ENCODE data around the gene FERMT3. TPM values are rescaled to one million over a fixed set of nuclear protein-coding genes. Genes with fewer than 3 reads are reported as not detected.

Gene FERMT3
- total and polyA plus RNA-seq, 2 of the 13 experiments (the other 11 are each of a cell fraction or from before 2014, with no cell fraction given) = 0.29 TPM; not detected in 1

DNA sequence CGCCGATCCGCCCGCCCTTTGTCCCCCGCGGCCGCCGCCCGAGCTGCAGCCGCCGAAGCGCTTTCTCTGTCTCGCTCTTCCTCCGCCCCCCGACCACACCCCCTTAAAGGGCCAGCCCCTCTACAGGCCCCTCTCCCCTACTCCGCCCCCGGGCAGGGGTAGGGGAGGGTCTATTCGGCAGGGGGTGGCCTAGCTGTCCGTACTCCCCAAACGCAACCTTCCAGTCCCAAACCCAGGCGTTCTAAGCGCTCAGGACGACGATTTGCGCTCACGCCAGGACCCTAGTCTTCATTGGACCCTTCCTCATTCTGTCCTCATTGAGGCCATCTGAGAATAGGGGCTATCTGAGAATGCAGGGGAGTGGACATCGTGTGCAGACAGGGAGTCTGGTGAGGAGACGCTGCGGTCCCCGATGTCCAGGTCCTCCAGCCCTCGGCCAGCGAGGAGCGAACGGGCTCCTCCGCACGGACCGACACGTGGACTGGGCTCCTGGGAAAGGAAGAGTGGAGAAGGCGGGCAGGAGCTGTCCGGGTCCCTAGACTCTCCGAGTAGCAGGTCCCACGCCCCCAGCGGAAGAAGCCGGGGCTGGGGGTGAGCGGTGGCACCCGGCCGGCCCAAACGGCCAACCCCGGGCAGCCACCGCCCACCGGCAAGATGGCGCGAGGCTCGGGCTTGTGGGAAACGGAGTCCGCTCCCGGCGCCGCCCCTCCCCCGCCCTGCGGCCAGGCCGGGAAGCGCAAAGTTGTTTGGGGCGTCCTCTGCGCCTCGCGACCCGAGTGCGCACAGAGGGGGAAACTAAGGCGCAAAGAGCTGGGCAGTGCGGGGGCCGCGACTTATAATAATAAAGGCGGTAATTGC is 40.6 kb downstream of the FERMT3 start, which contains the start of gene PPP1R14B (continued):
- TF ChIP-seq, protein P1, sequence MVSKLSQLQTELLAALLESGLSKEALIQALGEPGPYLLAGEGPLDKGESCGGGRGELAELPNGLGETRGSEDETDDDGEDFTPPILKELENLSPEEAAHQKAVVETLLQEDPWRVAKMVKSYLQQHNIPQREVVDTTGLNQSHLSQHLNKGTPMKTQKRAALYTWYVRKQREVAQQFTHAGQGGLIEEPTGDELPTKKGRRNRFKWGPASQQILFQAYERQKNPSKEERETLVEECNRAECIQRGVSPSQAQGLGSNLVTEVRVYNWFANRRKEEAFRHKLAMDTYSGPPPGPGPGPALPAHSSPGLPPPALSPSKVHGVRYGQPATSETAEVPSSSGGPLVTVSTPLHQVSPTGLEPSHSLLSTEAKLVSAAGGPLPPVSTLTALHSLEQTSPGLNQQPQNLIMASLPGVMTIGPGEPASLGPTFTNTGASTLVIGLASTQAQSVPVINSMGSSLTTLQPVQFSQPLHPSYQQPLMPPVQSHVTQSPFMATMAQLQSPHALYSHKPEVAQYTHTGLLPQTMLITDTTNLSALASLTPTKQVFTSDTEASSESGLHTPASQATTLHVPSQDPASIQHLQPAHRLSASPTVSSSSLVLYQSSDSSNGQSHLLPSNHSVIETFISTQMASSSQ (IDR thresholded peaks at IDR 0.05; ENCODE audit: low read depth) = no peak
- TF ChIP-seq, protein P1 (CRISPR knock-in tag; IDR thresholded peaks at IDR 0.05; ENCODE audit: borderline replicate concordance) = no peak
- TF ChIP-seq NR2F6 (IDR thresholded peaks at IDR 0.05) = no peak
- no peak for TF ChIP-seq NR2F6 (CRISPR knock-in tag; IDR thresholded peaks at IDR 0.05)
- TF ChIP-seq, protein P2, sequence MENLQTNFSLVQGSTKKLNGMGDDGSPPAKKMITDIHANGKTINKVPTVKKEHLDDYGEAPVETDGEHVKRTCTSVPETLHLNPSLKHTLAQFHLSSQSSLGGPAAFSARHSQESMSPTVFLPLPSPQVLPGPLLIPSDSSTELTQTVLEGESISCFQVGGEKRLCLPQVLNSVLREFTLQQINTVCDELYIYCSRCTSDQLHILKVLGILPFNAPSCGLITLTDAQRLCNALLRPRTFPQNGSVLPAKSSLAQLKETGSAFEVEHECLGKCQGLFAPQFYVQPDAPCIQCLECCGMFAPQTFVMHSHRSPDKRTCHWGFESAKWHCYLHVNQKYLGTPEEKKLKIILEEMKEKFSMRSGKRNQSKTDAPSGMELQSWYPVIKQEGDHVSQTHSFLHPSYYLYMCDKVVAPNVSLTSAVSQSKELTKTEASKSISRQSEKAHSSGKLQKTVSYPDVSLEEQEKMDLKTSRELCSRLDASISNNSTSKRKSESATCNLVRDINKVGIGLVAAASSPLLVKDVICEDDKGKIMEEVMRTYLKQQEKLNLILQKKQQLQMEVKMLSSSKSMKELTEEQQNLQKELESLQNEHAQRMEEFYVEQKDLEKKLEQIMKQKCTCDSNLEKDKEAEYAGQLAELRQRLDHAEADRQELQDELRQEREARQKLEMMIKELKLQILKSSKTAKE (CRISPR knock-in tag; IDR thresholded peaks at IDR 0.05; ENCODE audit: borderline replicate concordance) = no peak
- no peak for TF ChIP-seq ZNF782 (CRISPR knock-in tag; IDR thresholded peaks at IDR 0.05; ENCODE audit: borderline replicate concordance)
- no peak for TF ChIP-seq ZNF207 (IDR thresholded peaks at IDR 0.05; ENCODE audit: borderline replicate concordance)
- 0 out of 2 replicates have a peak, but pooled peaks have one; percentile 19 for TF ChIP-seq ZNF432 (CRISPR knock-in tag; IDR thresholded peaks at IDR 0.05; ENCODE audit: borderline replicate concordance)
- no peak for TF ChIP-seq EHMT2 (IDR thresholded peaks at IDR 0.05; ENCODE audit: borderline replicate concordance, low read depth, low read length)
- no peak for TF ChIP-seq ZBTB7B (CRISPR knock-in tag; IDR thresholded peaks at IDR 0.05)
- no peak for TF ChIP-seq ZNF670 (CRISPR knock-in tag; IDR thresholded peaks at IDR 0.05; ENCODE audit: borderline replicate concordance)
- TF ChIP-seq, protein P3, sequence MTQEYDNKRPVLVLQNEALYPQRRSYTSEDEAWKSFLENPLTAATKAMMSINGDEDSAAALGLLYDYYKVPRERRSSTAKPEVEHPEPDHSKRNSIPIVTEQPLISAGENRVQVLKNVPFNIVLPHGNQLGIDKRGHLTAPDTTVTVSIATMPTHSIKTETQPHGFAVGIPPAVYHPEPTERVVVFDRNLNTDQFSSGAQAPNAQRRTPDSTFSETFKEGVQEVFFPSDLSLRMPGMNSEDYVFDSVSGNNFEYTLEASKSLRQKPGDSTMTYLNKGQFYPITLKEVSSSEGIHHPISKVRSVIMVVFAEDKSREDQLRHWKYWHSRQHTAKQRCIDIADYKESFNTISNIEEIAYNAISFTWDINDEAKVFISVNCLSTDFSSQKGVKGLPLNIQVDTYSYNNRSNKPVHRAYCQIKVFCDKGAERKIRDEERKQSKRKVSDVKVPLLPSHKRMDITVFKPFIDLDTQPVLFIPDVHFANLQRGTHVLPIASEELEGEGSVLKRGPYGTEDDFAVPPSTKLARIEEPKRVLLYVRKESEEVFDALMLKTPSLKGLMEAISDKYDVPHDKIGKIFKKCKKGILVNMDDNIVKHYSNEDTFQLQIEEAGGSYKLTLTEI (CRISPR knock-in tag; conservative IDR thresholded peaks at IDR 0.05) = no peak
- TF ChIP-seq ZNF891 (CRISPR knock-in tag; IDR thresholded peaks at IDR 0.05) = no peak
- TF ChIP-seq SOX5 (CRISPR knock-in tag; IDR thresholded peaks at IDR 0.05; ENCODE audit: borderline replicate concordance) = no peak
- TF ChIP-seq TBX2 (CRISPR knock-in tag; IDR thresholded peaks at IDR 0.05; ENCODE audit: borderline replicate concordance) = peak; percentile 80
- 0 out of 2 replicates have a peak, but pooled peaks have one; percentile 20 for TF ChIP-seq ZNF136 (CRISPR knock-in tag; IDR thresholded peaks at IDR 0.05; ENCODE audit: low read depth)
- TF ChIP-seq SKI (IDR thresholded peaks at IDR 0.05; ENCODE audit: partially characterized antibody) = no peak
- no peak for TF ChIP-seq ZNF333 (CRISPR knock-in tag; IDR thresholded peaks at IDR 0.05; ENCODE audit: borderline replicate concordance)
- no peak for TF ChIP-seq BHLHE40 (IDR thresholded peaks at IDR 0.05; ENCODE audit: low read length)
- TF ChIP-seq CEBPG (CRISPR knock-in tag; IDR thresholded peaks at IDR 0.05) = no peak
- TF ChIP-seq PAX8 (CRISPR knock-in tag; IDR thresholded peaks at IDR 0.05; ENCODE audit: borderline replicate concordance) = no peak
